Hepatocyte (in vitro differentiated cells): Measurements from ENCODE around the gene APPL2. TPM values are rescaled to one million over a fixed set of nuclear protein-coding genes. Genes with fewer than 3 reads are reported as not detected.

Experiments used
- DNase-seq: peaks from one replicate; pipeline ENCODE4 v3.0.0-alpha.2; 2016; ENCODE audit warnings: low spot score
- H2AFZ ChIP-seq: fragments of 200-600 bp; sonication (generic); 2 replicates; pipeline ENCODE4 v1.6.0; 2016; ENCODE audit warnings: antibody characterized with exemption, mild to moderate bottlenecking
- H3K27ac ChIP-seq: fragments of 200-600 bp; sonication (generic); 2 replicates; pipeline ENCODE4 v1.5.1; 2016; ENCODE audit warnings: mild to moderate bottlenecking
- H3K27me3 ChIP-seq: fragments of 200-600 bp; sonication (generic); 2 replicates; pipeline ENCODE4 v1.6.1; 2016
- H3K36me3 ChIP-seq: fragments of 200-600 bp; sonication (generic); replicated peaks from 2 replicates; pipeline ENCODE4 v1.5.1; 2016; ENCODE audit warnings: low read depth; ENCODE audit not compliant: insufficient read depth
- H3K4me1 ChIP-seq: fragments of 200-600 bp; sonication (generic); 2 replicates; pipeline ENCODE4 v1.5.1; 2016; ENCODE audit warnings: mild to moderate bottlenecking, moderate library complexity; ENCODE audit not compliant: insufficient read depth
- H3K4me2 ChIP-seq: fragments of 200-600 bp; sonication (generic); 2 replicates; pipeline ENCODE4 v1.6.0; 2016
- H3K4me3 ChIP-seq: fragments of 200-600 bp; sonication (generic); 2 replicates; pipeline ENCODE4 v1.5.1; 2016; ENCODE audit warnings: mild to moderate bottlenecking
- H3K79me2 ChIP-seq: fragments of 200-600 bp; sonication (generic); 2 replicates; pipeline ENCODE4 v1.6.0; 2017; ENCODE audit warnings: mild to moderate bottlenecking
- H3K9me2 ChIP-seq: fragments of 200-600 bp; sonication (generic); replicated peaks from 2 replicates; pipeline ENCODE4 v1.6.0; 2017; ENCODE audit warnings: mild to moderate bottlenecking; ENCODE audit not compliant: insufficient read depth
- H3K9me3 ChIP-seq: fragments of 200-600 bp; sonication (generic); 2 replicates; pipeline ENCODE4 v1.5.1; 2016; ENCODE audit warnings: low read depth, mild to moderate bottlenecking
- H4K20me1 ChIP-seq: fragments of 200-600 bp; sonication (generic); 2 replicates; pipeline ENCODE4 v1.6.0; 2016; ENCODE audit warnings: mild to moderate bottlenecking; ENCODE audit not compliant: insufficient read depth, poor library complexity, severe bottlenecking
- CTCF ChIP-seq: fragments of 200-600 bp; sonication (generic); IDR thresholded peaks from 2 replicates; pipeline ENCODE4 v1.5.1; 2016; ENCODE audit warnings: antibody characterized with exemption, mild to moderate bottlenecking; ENCODE audit not compliant: poor library complexity
- EZH2 ChIP-seq: fragments of 200-600 bp; sonication (generic); IDR thresholded peaks from 2 replicates; pipeline ENCODE4 v1.6.1; 2016; ENCODE audit warnings: antibody characterized with exemption, mild to moderate bottlenecking, borderline replicate concordance
- EZH2phosphoT487 ChIP-seq: fragments of 200-600 bp; sonication (generic); IDR thresholded peaks from one replicate; pipeline ENCODE4 v1.6.1; 2018; ENCODE audit warnings: antibody characterized with exemption, mild to moderate bottlenecking, low read depth, moderate library complexity; ENCODE audit not compliant: unreplicated experiment, severe bottlenecking
- WGBS: methylation state at CpG from one replicate; pipeline ENCODE4 v1.1.6; 2016; ENCODE audit warnings: low lambda C conversion rate; ENCODE audit errors: missing lambda C conversion rate; 5-methylcytosine and 5-hydroxymethylcytosine counted together
- polyA plus RNA-seq: library from polyadenylated mRNA; unstranded; fragments of >200 nt; fragmentation: Nextera tagmentation; extraction: Ambion mirVana; gene quantifications from 2 replicates; pipeline ENCODE4 v1.2.1, GENCODE V29; 2016
- total RNA-seq: library from RNA; depleted of rRNA; stranded (reverse); fragments of >200 nt; gene quantifications from 2 replicates; pipeline ENCODE4 v1.2.3, GENCODE V29; 2014

The APPL2 gene
- total and polyA plus RNA-seq, 2 experiments from 2014 or later, result 42.2 to 74.1 TPM

DNA sequence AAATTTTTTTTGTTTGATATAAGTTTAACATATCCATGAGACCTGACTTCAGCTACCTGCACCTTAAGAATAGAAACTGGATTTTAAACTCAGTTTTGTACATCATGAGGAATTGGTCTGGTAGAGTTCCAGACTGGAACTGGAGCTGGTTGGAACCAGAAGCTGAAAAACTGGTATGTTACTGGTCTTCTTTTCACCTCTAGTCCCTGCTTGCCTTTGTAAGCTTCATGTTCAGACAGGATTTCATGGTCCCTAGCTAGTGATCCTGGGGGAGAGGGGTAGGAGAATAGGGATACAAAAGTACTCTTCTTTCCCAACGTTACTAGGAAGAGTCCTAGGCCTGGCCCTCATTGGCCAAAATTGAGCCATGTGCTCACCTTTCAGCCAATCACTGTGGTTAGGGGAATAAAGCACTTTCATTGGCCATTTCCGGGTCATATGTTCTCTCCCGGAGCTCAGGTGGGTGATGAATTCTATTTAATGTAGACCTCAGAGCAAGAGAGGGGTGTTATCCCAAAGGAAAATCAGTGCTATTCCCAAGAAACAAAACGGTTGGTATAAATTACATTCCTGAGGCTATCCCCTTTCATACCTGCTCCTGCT, 36.9 kb upstream of the APPL2 start:
- H3K27ac ChIP-seq, result no peak overlapping the region
- WGBS, result 91% methylated on average over 4 of the region's 4 CpGs
- no peaks in the 10 kb centered on the region for H3K79me2 ChIP-seq
- no peak overlapping the region for H3K4me3 ChIP-seq
- no peak overlapping the region for H3K4me2 ChIP-seq
- no peaks in the 10 kb centered on the region for H3K9me3 ChIP-seq
- H4K20me1 ChIP-seq, result no peaks in the 10 kb centered on the region
- peaks cover 16% of the 10 kb centered on the region for H3K4me1 ChIP-seq
- H2AFZ ChIP-seq, result no peak overlapping the region
- TF ChIP-seq CTCF (no peak), EZH2 (no peak), EZH2phosphoT487 (no peak)
- no peaks in the 10 kb centered on the region for H3K27me3 ChIP-seq
- no peaks in the 10 kb centered on the region for H3K9me2 ChIP-seq
- DNase-seq, result no peak
- H3K36me3 ChIP-seq, result no peaks in the 10 kb centered on the region

GRCh38 chr12:105272152-105272551, 36.2 kb upstream of the APPL2 start:
- H2AFZ ChIP-seq, result no peak overlapping the region
- no peaks in the 10 kb centered on the region for H3K9me2 ChIP-seq
- H3K9me3 ChIP-seq, result no peaks in the 10 kb centered on the region
- H3K79me2 ChIP-seq, result no peaks in the 10 kb centered on the region
- no peak overlapping the region for H3K4me2 ChIP-seq
- H3K4me1 ChIP-seq, result peaks cover 12% of the 10 kb centered on the region
- H3K36me3 ChIP-seq, result no peaks in the 10 kb centered on the region
- TF ChIP-seq EZH2phosphoT487, result no peak
- no peak for TF ChIP-seq CTCF
- TF ChIP-seq EZH2, result no peak
- H3K27ac ChIP-seq, result no peak overlapping the region
- no peaks in the 10 kb centered on the region for H4K20me1 ChIP-seq
- whole genome bisulfite sequencing, result 83% methylated on average over 3 of the region's 3 CpGs
- no peaks in the 10 kb centered on the region for H3K27me3 ChIP-seq
- DNase-seq, result no peak
- no peak overlapping the region for H3K4me3 ChIP-seq

- Histone ChIP-seq H3K4me2 (no peak overlapping the region), H3K4me1 (peaks cover 12% of the 10 kb centered on the region), H3K79me2 (no peaks in the 10 kb centered on the region), H3K4me3 (no peak overlapping the region), H2AFZ (no peak overlapping the region), H4K20me1 (no peaks in the 10 kb centered on the region), H3K27me3 (no peaks in the 10 kb centered on the region), H3K36me3 (no peaks in the 10 kb centered on the region), H3K9me2 (no peaks in the 10 kb centered on the region), H3K27ac (no peak overlapping the region), H3K9me3 (no peaks in the 10 kb centered on the region)
- WGBS, result 83% methylated on average over 1 of the region's 1 CpG
- TF ChIP-seq CTCF, result no peak
- TF ChIP-seq EZH2, result no peak
- TF ChIP-seq EZH2phosphoT487, result no peak
- no peak for DNase-seq
These were observed 35.4 kb upstream of the APPL2 start for GRCh38 chr12:105271364-105271763.
